OCI-LY7 (cell line): Measurements from ENCODE around the gene TM9SF3.

Source experiments
- EZH2phosphoT487 ChIP-seq: fragments of 200-600 bp; sonication (generic); IDR thresholded peaks from 2 replicates; pipeline ENCODE4 v1.6.1; 2018; ENCODE audit warnings: low read depth, borderline replicate concordance, mild to moderate bottlenecking, mixed run types, antibody characterized with exemption, low read length, moderate library complexity, mixed read lengths
- TF ChIP-seq, protein P1 (sequence below): fragments of 200-600 bp; sonication (generic); conservative IDR thresholded peaks from 2 replicates; pipeline ENCODE4 v1.5.1; 2014; ENCODE audit warnings: mild to moderate bottlenecking, antibody characterized with exemption, low read length, moderate library complexity, mixed read lengths

DNA sequence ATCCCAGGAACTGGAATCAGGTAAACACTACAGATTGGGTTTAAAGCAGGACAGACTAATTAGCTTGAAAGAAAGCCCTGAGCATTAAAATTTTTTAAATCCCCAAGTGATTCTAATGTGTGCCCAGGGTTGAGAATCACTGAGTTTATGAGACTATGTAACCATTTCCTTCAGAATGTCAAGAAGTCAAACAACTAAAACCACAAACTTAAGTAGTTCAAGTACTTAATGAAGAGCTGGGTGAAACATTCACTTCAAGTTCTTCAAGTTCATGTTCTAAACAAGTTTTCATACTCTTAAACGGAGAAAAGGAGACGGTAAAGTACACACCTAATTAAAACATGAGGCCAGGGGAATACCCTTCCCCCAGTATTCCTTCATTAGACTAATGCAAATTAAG is 44.9 kb downstream of the TM9SF3 start:
- TF ChIP-seq, protein P1, sequence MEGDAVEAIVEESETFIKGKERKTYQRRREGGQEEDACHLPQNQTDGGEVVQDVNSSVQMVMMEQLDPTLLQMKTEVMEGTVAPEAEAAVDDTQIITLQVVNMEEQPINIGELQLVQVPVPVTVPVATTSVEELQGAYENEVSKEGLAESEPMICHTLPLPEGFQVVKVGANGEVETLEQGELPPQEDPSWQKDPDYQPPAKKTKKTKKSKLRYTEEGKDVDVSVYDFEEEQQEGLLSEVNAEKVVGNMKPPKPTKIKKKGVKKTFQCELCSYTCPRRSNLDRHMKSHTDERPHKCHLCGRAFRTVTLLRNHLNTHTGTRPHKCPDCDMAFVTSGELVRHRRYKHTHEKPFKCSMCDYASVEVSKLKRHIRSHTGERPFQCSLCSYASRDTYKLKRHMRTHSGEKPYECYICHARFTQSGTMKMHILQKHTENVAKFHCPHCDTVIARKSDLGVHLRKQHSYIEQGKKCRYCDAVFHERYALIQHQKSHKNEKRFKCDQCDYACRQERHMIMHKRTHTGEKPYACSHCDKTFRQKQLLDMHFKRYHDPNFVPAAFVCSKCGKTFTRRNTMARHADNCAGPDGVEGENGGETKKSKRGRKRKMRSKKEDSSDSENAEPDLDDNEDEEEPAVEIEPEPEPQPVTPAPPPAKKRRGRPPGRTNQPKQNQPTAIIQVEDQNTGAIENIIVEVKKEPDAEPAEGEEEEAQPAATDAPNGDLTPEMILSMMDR, result no peak
- TF ChIP-seq EZH2phosphoT487, result no peak
